GM08714 (cell line): Measurements from ENCODE around the gene CHST11.

Experiments
- H3K4me3 ChIP-seq: fragments of 200-500 bp; sonication (Bioruptor generic); 2 replicates; pipeline ENCODE4 v1.5.1; 2014; ENCODE audit warnings: mild to moderate bottlenecking, low read length, inconsistent platforms
- ZNF274 ChIP-seq: IDR thresholded peaks from 2 replicates; pipeline ENCODE4 v1.6.1; 2012; ENCODE audit warnings: mild to moderate bottlenecking, low read depth, low read length

CHST11 gene

GRCh38 chr12:104628831-104629135 lies 172.0 kb downstream of the CHST11 start:
- H3K4me3 ChIP-seq, result no peak overlapping the region
- TF ChIP-seq ZNF274, result no peak

GRCh38 chr12:104630230-104630670 lies 173.5 kb downstream of the CHST11 start:
- TF ChIP-seq ZNF274, result no peak
- H3K4me3 ChIP-seq, result no peak overlapping the region

GRCh38 chr12:104631867-104632266 lies 175.1 kb downstream of the CHST11 start:
- no peak overlapping the region for H3K4me3 ChIP-seq
- TF ChIP-seq ZNF274, result no peak

- H3K4me3 ChIP-seq, result no peak overlapping the region
- no peak for TF ChIP-seq ZNF274
Measured at GRCh38 chr12:104632724-104633201, 176.0 kb downstream of the CHST11 start.

- no peak for TF ChIP-seq ZNF274
- H3K4me3 ChIP-seq, result no peak overlapping the region
Measured at GRCh38 chr12:104634044-104634443, 177.3 kb downstream of the CHST11 start.

- H3K4me3 ChIP-seq, result no peak overlapping the region
- no peak for TF ChIP-seq ZNF274
Measured at GRCh38 chr12:104634852-104635251, 178.1 kb downstream of the CHST11 start.

- H3K4me3 ChIP-seq, result no peak overlapping the region
Measured at GRCh38 chr12:104635607-104636343, 179.0 kb downstream of the CHST11 start.

GRCh38 chr12:104636496-104636895 lies 179.7 kb downstream of the CHST11 start:
- no peak overlapping the region for H3K4me3 ChIP-seq
- TF ChIP-seq ZNF274, result no peak

More at GRCh38 chr12:104635607-104636343, 179.0 kb downstream of the CHST11 start:
- no peak for TF ChIP-seq ZNF274

- TF ChIP-seq ZNF274, result no peak
Measured at GRCh38 chr12:104637604-104638003, 180.9 kb downstream of the CHST11 start.

GRCh38 chr12:104638218-104638850 lies 181.6 kb downstream of the CHST11 start:
- no peak overlapping the region for H3K4me3 ChIP-seq
- TF ChIP-seq ZNF274, result no peak

More at GRCh38 chr12:104637604-104638003, 180.9 kb downstream of the CHST11 start:
- no peak overlapping the region for H3K4me3 ChIP-seq

GRCh38 chr12:104638851-104639240 lies 182.1 kb downstream of the CHST11 start:
- TF ChIP-seq ZNF274, result no peak

GRCh38 chr12:104640956-104641355 lies 184.2 kb downstream of the CHST11 start:
- H3K4me3 ChIP-seq, result no peak overlapping the region
- TF ChIP-seq ZNF274, result no peak

More at GRCh38 chr12:104638851-104639240, 182.1 kb downstream of the CHST11 start:
- H3K4me3 ChIP-seq, result no peak overlapping the region

- TF ChIP-seq ZNF274, result no peak
- H3K4me3 ChIP-seq, result no peak overlapping the region
Measured at GRCh38 chr12:104641862-104642261, 185.1 kb downstream of the CHST11 start.

GRCh38 chr12:104643093-104643818 lies 186.5 kb downstream of the CHST11 start:
- TF ChIP-seq ZNF274, result no peak
- H3K4me3 ChIP-seq, result peak overlapping the region; percentile 18; the same call in 1 of the 2 replicates
